ENCODE measurements around the gene SGO2.

GRCh38 chr2:200593905-200594304, 67.9 kb downstream of the SGO2 start:
- no peak for TF ChIP-seq CTCF (IDR thresholded peaks at IDR 0.05; ENCODE audit: insufficient read depth, low read depth, low read length)
- TF ChIP-seq EZH2 (IDR thresholded peaks at IDR 0.05; ENCODE audit: insufficient read depth, low read length): no peak
